ENCODE measurements around the gene USH1G.

DNA sequence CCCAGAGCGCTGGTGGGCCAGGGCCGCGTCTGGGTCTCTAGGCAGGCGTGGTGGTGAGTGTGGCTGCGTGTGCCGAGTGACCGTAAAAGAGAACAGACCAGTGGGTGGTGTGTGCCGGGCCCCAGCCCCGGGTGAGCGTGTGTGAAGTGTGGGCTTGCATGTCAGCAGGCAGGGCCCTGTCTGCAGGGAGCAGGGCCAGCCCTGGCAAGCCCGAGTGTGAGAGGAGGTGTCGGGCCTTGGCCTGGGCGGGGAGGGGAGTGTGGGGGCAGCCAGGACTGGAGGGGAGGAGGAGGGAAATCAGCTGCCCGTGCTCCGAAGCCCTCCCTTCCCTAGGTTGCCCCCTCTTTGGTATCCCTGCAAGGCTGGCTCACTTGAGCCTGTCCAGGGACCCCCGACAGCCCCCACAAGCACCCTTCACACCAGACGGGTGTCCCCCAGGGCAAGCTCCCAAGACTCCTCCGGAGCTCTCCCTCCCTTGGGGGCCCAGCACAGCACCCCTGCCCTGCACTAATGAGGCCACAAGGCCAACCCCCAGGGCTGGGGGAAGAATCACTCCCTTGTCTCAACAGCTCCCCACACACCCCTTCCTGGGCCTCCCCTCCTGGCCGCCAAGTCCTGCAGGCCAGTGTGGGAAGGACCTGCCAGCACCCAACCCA is 1.9 kb downstream of the USH1G start:
- TF ChIP-seq, protein P1, sequence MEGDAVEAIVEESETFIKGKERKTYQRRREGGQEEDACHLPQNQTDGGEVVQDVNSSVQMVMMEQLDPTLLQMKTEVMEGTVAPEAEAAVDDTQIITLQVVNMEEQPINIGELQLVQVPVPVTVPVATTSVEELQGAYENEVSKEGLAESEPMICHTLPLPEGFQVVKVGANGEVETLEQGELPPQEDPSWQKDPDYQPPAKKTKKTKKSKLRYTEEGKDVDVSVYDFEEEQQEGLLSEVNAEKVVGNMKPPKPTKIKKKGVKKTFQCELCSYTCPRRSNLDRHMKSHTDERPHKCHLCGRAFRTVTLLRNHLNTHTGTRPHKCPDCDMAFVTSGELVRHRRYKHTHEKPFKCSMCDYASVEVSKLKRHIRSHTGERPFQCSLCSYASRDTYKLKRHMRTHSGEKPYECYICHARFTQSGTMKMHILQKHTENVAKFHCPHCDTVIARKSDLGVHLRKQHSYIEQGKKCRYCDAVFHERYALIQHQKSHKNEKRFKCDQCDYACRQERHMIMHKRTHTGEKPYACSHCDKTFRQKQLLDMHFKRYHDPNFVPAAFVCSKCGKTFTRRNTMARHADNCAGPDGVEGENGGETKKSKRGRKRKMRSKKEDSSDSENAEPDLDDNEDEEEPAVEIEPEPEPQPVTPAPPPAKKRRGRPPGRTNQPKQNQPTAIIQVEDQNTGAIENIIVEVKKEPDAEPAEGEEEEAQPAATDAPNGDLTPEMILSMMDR (IDR thresholded peaks at IDR 0.05), result no peak
- TF ChIP-seq POLR2A (IDR thresholded peaks at IDR 0.05), result no peak
